ENCODE results near the gene CALB2. TPM values are rescaled to one million over a fixed set of nuclear protein-coding genes. Genes with fewer than 3 reads are reported as not detected.

The CALB2 gene
- total RNA-seq, 6 experiments from 2014 or later = not detected

DNA sequence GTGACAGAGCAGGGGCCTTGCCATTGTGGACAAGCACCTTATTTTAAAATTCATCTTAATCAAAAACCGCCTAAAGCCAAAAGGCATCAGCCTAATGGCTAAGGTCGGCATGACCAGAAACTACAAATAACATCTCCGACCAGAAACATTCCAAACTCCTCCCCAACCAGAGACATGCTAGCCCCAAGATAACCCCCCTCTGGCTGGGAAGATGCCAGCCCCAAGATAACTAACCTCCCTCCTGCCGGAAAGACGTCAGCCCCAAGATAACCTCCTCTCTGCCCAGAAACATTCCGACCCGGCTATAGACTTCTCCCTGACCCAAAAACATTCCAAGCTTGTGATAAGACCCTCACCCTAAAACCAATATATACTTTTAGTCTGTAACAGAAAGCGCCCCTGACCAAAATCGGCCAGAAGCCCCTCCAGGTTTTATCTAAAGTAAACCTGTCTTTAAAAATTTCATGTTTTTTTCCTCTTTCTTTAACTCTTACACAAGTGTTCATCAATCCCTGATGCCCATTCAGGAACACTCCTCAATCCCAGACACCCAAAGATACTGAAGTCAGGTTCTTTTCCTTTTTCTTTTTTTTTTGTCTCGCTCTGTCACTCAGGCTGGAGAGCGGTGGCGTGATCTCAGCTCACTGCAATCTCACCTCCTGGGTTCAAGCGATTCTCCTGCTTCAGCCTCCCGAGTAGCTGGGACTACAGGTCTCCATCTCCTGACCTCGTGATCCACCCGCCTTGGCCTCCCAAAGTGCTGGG is 50.7 kb downstream of the CALB2 start:
- Histone ChIP-seq H3K9me3 (no peaks in the 10 kb centered on the region), H3K27ac (no peak overlapping the region), H3K27me3 (no peaks in the 10 kb centered on the region), H3K4me1 (no peaks in the 10 kb centered on the region), H3K36me3 (no peaks in the 10 kb centered on the region), H3K4me3 (no peak overlapping the region)
- ATAC-seq = peak in 1 of 4 donors; percentile 26
- TF ChIP-seq, protein P1, sequence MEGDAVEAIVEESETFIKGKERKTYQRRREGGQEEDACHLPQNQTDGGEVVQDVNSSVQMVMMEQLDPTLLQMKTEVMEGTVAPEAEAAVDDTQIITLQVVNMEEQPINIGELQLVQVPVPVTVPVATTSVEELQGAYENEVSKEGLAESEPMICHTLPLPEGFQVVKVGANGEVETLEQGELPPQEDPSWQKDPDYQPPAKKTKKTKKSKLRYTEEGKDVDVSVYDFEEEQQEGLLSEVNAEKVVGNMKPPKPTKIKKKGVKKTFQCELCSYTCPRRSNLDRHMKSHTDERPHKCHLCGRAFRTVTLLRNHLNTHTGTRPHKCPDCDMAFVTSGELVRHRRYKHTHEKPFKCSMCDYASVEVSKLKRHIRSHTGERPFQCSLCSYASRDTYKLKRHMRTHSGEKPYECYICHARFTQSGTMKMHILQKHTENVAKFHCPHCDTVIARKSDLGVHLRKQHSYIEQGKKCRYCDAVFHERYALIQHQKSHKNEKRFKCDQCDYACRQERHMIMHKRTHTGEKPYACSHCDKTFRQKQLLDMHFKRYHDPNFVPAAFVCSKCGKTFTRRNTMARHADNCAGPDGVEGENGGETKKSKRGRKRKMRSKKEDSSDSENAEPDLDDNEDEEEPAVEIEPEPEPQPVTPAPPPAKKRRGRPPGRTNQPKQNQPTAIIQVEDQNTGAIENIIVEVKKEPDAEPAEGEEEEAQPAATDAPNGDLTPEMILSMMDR (IDR thresholded peaks at IDR 0.05) = no peak
- TF ChIP-seq POLR2A (IDR thresholded peaks at IDR 0.05) = no peak
- DNase-seq = no peak
- WGBS (ENCODE audit: insufficient coverage, low coverage, low lambda C conversion rate, missing lambda C conversion rate) = 30% methylated on average over 14 of the region's 16 CpGs
- intact Hi-C loops (cut with DNase I) = no loop called here

DNA sequence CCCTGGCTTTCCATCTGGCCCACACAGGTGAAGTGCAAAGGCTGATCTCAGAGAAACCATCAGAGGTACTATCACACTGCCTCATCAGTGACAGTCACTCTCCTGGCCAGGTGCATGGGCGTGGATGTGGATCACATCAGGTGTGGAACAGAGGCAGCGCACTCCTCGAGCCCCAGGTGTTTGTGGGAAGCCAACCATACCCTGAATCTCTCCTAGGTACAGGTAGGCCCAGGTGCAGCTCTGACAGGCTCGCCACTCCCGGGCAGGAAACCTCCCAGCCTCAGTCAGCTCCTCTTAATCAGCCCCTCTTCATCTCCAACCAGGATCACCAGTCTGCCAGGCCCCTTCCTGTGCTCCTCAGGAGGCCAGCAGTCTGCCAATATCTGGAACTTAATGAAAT is 51.6 kb downstream of the CALB2 start:
- no peak for ATAC-seq
- H3K27me3 ChIP-seq = no peaks in the 10 kb centered on the region
- no peaks in the 10 kb centered on the region for H3K36me3 ChIP-seq
- no peak overlapping the region for H3K4me3 ChIP-seq
- intact Hi-C loops (cut with DNase I) = loop anchor here (5.0 to 10.0 kb wide), 4 partner anchors 85 to 205 kb away; no protein-coding TSS in a partner anchor
- TF ChIP-seq POLR2A (IDR thresholded peaks at IDR 0.05) = no peak
- TF ChIP-seq, protein P1 (IDR thresholded peaks at IDR 0.05) = no peak
- H3K27ac ChIP-seq = no peak overlapping the region
- no peaks in the 10 kb centered on the region for H3K9me3 ChIP-seq
- no peak for DNase-seq
- WGBS (ENCODE audit: insufficient coverage, low coverage, low lambda C conversion rate, missing lambda C conversion rate) = no CpG with 5 or more reads among the region's 5 CpGs
- H3K4me1 ChIP-seq = no peaks in the 10 kb centered on the region

DNA sequence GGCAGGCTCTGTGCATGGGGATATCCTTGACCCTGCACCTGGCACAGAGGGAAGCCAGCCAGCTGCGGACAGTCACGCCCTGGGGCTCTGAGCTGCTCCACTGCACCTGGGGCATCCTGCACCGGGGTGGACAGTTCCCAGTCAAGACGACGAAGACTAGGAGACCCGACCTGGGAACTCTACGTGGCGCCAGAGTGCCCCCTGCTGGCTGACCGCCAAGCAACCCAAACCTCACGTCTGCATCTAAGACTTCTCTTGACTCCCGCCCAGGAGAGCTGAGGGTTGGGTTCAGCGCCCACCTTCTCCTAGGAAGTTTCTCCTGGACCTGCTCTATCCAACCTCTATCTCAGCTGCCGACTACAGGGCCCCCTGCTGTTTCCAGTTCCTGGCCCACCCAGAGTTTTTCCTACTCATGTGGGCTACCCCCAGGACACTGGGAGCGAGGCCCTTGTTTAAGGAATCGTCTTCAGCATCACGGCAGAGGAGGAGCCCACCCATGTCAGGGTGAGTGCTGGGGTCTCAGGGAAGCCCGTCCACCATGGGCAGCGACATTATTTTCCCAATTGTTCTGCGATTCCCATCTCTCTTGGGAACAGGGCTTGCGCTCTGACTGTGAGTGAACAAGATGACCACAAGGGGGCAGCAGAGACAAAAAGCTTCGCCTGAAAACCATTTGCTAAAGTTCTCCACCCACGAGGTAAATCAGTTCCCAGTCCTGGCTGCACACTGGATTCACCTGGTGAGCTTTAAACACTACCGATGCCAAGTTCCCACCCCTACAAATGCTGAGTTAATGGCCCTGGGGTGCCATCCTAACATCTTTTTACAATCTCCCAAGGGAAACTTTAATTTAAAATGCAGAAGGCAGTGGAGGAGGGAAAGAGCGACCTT is 54.0 kb downstream of the CALB2 start:
- Histone ChIP-seq H3K27me3 (no peaks in the 10 kb centered on the region), H3K36me3 (no peaks in the 10 kb centered on the region), H3K27ac (no peak overlapping the region), H3K4me3 (no peak overlapping the region), H3K4me1 (no peaks in the 10 kb centered on the region), H3K9me3 (no peaks in the 10 kb centered on the region)
- 9% methylated on average over 13 of the region's 24 CpGs for WGBS (ENCODE audit: insufficient coverage, low coverage, low lambda C conversion rate, missing lambda C conversion rate)
- no peak for TF ChIP-seq POLR2A (IDR thresholded peaks at IDR 0.05)
- TF ChIP-seq, protein P1 (IDR thresholded peaks at IDR 0.05) = peak; percentile 86 to 91 (median 88)
- intact Hi-C loops (cut with DNase I) = loop anchor here (5.0 to 10.0 kb wide), 4 partner anchors 82 to 202 kb away; no protein-coding TSS in a partner anchor
- DNase-seq (peak; percentile 46 to 78 (median 63)), ATAC-seq (peak; percentile 90 to 97 (median 93))

DNA sequence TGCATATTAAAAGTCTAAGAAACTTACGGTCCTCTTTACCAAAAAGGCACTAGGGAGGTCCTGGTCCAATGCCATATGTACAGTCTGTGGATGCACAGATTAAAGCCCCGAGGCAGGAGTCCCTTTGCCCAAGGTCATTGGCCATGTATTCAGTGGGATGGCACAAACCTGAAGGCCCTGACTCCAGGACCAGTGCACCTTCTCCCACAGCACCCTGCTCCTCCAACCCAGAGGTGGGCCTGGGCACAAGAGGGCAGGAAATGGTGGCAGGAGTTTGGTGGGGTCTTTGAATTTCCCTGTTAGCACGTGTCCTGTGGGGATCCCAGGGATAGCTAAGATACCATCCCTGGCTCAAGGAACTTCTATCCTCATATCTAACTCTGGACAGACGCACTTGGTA is 54.8 kb downstream of the CALB2 start:
- H3K36me3 ChIP-seq = no peaks in the 10 kb centered on the region
- no peaks in the 10 kb centered on the region for H3K27me3 ChIP-seq
- H3K27ac ChIP-seq = no peak overlapping the region
- intact Hi-C loops (cut with DNase I) = loop anchor here (5.0 to 10.0 kb wide), 4 partner anchors 81 to 201 kb away; no protein-coding TSS in a partner anchor
- WGBS (ENCODE audit: insufficient coverage, low coverage, low lambda C conversion rate, missing lambda C conversion rate) = 54% methylated on average over 3 of the region's 4 CpGs
- TF ChIP-seq POLR2A (IDR thresholded peaks at IDR 0.05) = no peak
- TF ChIP-seq, protein P1 (IDR thresholded peaks at IDR 0.05) = no peak
- H3K4me3 ChIP-seq = no peak overlapping the region
- ATAC-seq = no peak
- DNase-seq = no peak
- H3K4me1 ChIP-seq = no peaks in the 10 kb centered on the region
- no peaks in the 10 kb centered on the region for H3K9me3 ChIP-seq

Measured in right lobe of liver (tissue), 6 donors.